Ovary (tissue), 3 donors: ENCODE measurements around the gene ADGB.

ENCODE experiments used
- EP300 ChIP-seq: sonication (generic); formaldehyde crosslinking; IDR thresholded peaks from one replicate; pipeline ENCODE4 v1.6.1; 2017; ENCODE audit warnings: antibody characterized with exemption
- POLR2A ChIP-seq: fragments of 450-650 bp; IDR thresholded peaks from one replicate; pipeline ENCODE4 v1.6.1; 2017; ENCODE audit warnings: antibody characterized with exemption, mild to moderate bottlenecking, moderate library complexity
- TF ChIP-seq, protein P1 (sequence below), 3 donors: fragments of 450-650 bp in 2 of 3; fragments of 200-600 bp in 1 of 3; IDR thresholded peaks; one replicate each; pipeline versions ENCODE4 v1.5.1 to v1.8.0; 2016 to 2022; ENCODE audit warnings: antibody characterized with exemption in 3 of 3, mild to moderate bottlenecking in 1 of 3
- donor health status: DM: no; HTN: no; CAD: no.

GRCh38 chr6:146657432-146657831, 58.7 kb downstream of the ADGB start:
- TF ChIP-seq POLR2A (no peak), EP300 (no peak)
- TF ChIP-seq, protein P1, sequence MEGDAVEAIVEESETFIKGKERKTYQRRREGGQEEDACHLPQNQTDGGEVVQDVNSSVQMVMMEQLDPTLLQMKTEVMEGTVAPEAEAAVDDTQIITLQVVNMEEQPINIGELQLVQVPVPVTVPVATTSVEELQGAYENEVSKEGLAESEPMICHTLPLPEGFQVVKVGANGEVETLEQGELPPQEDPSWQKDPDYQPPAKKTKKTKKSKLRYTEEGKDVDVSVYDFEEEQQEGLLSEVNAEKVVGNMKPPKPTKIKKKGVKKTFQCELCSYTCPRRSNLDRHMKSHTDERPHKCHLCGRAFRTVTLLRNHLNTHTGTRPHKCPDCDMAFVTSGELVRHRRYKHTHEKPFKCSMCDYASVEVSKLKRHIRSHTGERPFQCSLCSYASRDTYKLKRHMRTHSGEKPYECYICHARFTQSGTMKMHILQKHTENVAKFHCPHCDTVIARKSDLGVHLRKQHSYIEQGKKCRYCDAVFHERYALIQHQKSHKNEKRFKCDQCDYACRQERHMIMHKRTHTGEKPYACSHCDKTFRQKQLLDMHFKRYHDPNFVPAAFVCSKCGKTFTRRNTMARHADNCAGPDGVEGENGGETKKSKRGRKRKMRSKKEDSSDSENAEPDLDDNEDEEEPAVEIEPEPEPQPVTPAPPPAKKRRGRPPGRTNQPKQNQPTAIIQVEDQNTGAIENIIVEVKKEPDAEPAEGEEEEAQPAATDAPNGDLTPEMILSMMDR (IDR thresholded peaks at IDR 0.05) = no peak
